Measurements from ENCODE around the gene CD40.
"Not testable (repeated sequence)": the region's sequence is repeated elsewhere in the genome, so short reads cannot be mapped to it uniquely, and the experiment has no call there.

The CD40 gene

DNA sequence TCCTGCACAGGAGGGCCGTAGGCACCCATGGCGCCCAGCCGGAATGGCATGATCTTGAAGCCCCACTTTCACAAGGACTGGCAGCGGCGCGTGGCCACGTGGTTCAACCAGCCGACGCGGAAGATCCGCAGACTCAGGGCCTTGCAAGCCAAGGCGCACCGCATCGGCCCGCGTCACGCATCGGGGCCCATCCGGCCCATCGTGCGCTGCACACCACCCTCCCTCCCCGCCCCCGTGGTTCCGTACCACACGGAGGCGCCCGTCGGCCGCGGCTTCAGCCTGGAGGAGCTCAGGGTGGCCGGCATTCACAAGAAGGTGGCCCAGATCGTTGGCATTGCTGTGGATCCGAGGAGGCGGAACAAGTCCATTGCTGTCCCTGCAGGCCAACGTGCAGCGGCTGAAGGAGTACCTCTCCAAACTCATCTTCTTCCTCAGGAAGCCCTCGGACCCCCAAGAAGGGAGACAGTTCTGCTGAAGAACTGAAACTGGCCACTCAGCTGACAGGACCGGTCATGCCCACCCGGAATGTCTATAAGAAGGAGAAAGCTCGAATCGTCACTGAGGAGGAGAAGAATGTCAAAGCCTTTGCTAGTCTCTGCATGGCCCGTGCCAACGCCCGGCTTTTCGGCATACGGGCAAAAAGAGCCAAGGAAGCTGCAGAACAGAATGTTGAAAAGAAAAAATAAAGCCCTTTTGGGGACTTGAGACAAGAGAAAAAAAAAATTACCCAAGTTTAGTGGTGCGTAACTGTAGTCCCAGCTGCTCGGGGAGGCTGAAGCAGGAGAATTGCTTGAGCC lies 18.4 kb upstream of the CD40 start:
- H3K27ac ChIP-seq, result no peak overlapping the region
- TF ChIP-seq ZFX (IDR thresholded peaks at IDR 0.05; ENCODE audit: borderline replicate concordance), result no peak
- TF ChIP-seq, protein P1, sequence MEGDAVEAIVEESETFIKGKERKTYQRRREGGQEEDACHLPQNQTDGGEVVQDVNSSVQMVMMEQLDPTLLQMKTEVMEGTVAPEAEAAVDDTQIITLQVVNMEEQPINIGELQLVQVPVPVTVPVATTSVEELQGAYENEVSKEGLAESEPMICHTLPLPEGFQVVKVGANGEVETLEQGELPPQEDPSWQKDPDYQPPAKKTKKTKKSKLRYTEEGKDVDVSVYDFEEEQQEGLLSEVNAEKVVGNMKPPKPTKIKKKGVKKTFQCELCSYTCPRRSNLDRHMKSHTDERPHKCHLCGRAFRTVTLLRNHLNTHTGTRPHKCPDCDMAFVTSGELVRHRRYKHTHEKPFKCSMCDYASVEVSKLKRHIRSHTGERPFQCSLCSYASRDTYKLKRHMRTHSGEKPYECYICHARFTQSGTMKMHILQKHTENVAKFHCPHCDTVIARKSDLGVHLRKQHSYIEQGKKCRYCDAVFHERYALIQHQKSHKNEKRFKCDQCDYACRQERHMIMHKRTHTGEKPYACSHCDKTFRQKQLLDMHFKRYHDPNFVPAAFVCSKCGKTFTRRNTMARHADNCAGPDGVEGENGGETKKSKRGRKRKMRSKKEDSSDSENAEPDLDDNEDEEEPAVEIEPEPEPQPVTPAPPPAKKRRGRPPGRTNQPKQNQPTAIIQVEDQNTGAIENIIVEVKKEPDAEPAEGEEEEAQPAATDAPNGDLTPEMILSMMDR (IDR thresholded peaks at IDR 0.05), result peak; percentile 53

DNA sequence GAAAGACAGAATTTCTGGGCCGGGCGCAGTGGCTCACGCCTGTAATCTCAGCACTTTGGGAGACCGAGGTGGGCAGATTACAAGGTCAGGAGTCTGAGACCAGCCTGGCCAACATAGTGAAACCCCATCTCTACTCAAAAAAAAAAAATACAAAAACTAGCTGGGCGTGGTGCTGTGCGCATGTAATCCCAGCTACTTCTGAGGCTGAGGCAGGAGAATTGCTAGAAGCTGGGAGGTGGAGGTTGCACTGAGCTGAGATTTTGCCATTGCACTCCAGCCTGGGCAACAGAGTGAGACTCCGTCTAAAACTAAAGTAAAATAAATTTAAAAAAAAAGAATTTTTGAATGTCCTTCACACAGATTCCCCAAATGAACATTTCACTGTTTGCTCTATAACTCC lies 17.7 kb upstream of the CD40 start:
- not testable (repeated sequence) for H3K27ac ChIP-seq

DNA sequence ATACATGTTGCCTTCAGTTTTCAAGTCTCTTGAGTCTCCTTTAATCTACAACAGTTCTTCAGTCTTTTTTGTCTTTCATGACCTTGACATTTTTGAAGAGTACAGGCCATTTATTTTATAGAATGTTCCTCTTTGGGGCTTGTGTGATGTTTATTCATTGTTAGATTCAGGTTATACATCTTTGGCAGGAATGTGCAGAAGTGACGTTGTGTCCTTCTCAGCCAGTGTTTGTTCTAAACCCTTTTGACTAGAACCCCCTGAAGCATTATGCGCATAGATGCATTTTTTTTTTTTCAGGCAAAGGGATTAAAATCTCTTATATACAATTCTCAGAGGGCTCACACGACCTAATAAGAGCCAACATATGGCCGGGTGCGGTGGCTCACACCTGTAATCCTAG lies 17.1 kb upstream of the CD40 start:
- no peak overlapping the region for H3K27ac ChIP-seq
- TF ChIP-seq, protein P1 (IDR thresholded peaks at IDR 0.05), result no peak
- TF ChIP-seq ZFX (IDR thresholded peaks at IDR 0.05; ENCODE audit: borderline replicate concordance), result no peak

DNA sequence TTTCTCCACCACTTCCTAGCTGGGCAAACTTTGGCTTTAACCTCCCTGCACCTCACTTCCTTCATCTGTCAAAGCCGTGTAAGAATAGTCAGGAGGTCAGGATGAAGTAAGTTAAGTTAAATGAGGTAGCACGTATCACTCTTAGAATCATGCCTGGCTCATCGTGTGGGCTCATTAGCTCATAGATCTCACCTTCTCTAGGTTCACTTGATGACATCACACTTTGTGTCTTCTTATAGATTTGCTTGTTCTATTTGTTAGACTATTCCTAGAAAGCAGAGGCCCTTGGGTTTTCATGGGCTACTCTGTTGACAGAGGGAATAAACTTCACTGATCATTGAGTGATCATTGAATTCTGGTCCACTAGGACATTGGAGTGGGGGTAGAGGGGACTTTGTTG lies 16.2 kb upstream of the CD40 start:
- no peak overlapping the region for H3K27ac ChIP-seq
- TF ChIP-seq, protein P1 (IDR thresholded peaks at IDR 0.05), result no peak
- no peak for TF ChIP-seq ZFX (IDR thresholded peaks at IDR 0.05; ENCODE audit: borderline replicate concordance)

DNA sequence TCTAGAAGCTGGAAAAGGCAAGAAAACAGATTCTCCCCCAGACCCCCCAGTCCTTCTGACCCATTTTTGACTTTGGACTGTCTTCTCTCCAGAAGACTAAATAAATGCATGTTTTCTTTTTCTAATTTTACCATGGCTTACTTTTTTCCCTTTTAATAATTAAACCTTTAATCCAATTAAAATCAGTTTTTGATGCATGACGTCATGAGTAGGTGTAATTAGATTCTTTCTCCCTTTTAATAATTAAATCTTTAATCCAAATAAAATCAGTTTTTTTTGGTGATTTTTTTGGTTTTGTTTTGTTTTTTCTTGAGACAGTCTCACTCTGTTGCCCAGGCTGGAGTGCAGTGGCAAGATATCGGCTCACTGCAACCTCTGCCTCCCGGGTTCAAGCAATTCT lies 15.2 kb upstream of the CD40 start:
- no peak for TF ChIP-seq ZFX (IDR thresholded peaks at IDR 0.05; ENCODE audit: borderline replicate concordance)
- TF ChIP-seq, protein P1 (IDR thresholded peaks at IDR 0.05), result no peak
- no peak overlapping the region for H3K27ac ChIP-seq

DNA sequence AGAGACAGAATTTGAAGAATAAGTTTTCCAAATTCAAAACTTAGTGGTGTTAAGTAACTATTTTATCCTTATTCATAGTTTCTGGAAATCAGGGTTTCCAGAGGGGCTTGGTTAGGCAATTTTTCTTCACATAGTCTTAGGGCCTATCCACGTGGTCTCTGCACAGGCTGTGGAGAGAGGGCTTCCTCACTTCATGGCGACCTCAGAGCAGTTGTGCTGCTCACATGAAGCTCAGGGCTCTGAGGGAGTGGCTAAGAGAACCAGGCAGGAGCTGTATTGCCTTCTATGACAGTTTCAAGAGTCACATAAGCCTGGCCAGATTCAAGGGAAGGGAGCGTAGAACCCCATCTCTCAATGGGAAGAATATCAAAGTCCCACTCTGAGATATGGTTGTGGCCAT lies 13.9 kb upstream of the CD40 start:
- H3K27ac ChIP-seq, result no peak overlapping the region
- TF ChIP-seq, protein P1 (IDR thresholded peaks at IDR 0.05), result no peak
- TF ChIP-seq ZFX (IDR thresholded peaks at IDR 0.05; ENCODE audit: borderline replicate concordance), result no peak

DNA sequence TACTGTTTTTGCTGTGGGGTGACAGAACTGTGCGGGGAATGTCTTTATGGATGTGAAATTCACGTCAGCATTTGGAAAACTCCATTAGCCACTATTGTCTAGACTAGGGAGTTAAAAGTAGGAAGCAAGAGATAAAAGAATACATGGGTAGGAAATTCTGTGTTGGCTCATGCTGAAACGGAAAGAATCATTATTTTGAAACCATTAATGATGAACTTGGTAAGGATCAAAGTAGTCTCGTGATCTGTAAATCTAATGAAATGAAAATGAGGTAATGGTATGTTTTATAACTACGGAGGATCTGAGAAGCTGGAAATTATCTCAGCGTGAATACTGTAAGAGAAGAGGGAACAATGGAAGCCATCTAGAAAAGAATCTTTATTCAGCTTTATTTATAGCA lies 11.1 kb upstream of the CD40 start:
- H3K27ac ChIP-seq, result no peak overlapping the region
- TF ChIP-seq, protein P1 (IDR thresholded peaks at IDR 0.05), result no peak
- TF ChIP-seq ZFX (IDR thresholded peaks at IDR 0.05; ENCODE audit: borderline replicate concordance), result no peak

DNA sequence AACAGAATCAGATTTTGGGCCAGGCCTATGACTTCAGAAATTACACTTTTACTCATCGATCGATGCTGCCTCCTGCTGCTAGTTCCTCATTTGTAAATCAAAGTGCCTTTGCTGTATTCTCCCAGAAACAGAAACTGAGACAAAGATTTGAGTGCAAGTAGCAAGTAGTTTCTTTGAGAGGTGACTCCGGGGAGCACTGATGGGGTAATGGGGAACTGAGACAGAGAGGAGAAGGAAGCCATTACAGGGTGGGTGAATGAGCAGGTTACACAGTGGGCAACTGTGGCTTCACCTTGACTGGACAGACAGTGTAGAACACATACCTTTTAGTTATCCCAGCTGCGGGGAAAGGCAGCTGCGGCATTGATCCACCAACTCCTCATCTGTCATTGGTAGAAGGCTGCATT lies 9.7 kb upstream of the CD40 start:
- H3K27ac ChIP-seq, result no peak overlapping the region
- TF ChIP-seq ZFX (IDR thresholded peaks at IDR 0.05; ENCODE audit: borderline replicate concordance), result no peak
- TF ChIP-seq, protein P1 (IDR thresholded peaks at IDR 0.05), result no peak
